H1 (cell line): ENCODE results near the gene GREB1L. TPM values are rescaled to one million over a fixed set of nuclear protein-coding genes. Genes with fewer than 3 reads are reported as not detected.

Experiments used
- CTCF ChIA-PET: fragments of 300-600 bp; sonication (Branson Sonifier 250); formaldehyde crosslinking; loops from one replicate; lab custom pipeline; 2021; ENCODE audit not compliant: partially characterized antibody; lab: Charles Lee
- POLR2A ChIA-PET: fragments of 300-600 bp; sonication (Branson Sonifier 250); formaldehyde crosslinking; loops from one replicate; lab custom pipeline; 2021; ENCODE audit warnings: inconsistent platforms; ENCODE audit not compliant: partially characterized antibody; lab: Charles Lee
- DNase-seq, 2 experiments: peaks; one replicate each; pipeline versions ENCODE4 v3.0.0 to v3.0.0-alpha.2; 2010 to 2022; ENCODE audit warnings: low spot score in 2 of 2, low read depth in 1 of 2, mixed read lengths in 1 of 2
- FAIRE-seq: peaks from 2 replicates; lab custom pipeline; 2011; peaks lifted over from hg19 to GRCh38; lab: Jason Lieb, UNC
- H2AFZ ChIP-seq: 2 replicates; pipeline ENCODE4 v1.8.1; 2012; ENCODE audit warnings: low read length, inconsistent platforms
- H2AK5ac ChIP-seq: 2 replicates; pipeline ENCODE4 v1.6.1; 2013; ENCODE audit warnings: low read depth, low read length
- H2BK120ac ChIP-seq: replicated peaks from 2 replicates; pipeline ENCODE3; 2013; ENCODE audit warnings: low read depth, low read length, inconsistent platforms
- H2BK12ac ChIP-seq: 2 replicates; pipeline ENCODE4 v1.6.1; 2013; ENCODE audit warnings: low read depth, low read length
- H2BK15ac ChIP-seq: 2 replicates; pipeline ENCODE4 v1.6.1; 2013; ENCODE audit warnings: low read length
- H2BK20ac ChIP-seq: 2 replicates; pipeline ENCODE4 v1.6.1; 2013; ENCODE audit warnings: low read length
- H2BK5ac ChIP-seq: 2 replicates; pipeline ENCODE4 v1.6.1; 2013; ENCODE audit warnings: low read depth, low read length
- H3K14ac ChIP-seq: 2 replicates; pipeline ENCODE4 v1.6.1; 2013; ENCODE audit warnings: inconsistent platforms; ENCODE audit not compliant: insufficient read length
- H3K18ac ChIP-seq: 2 replicates; pipeline ENCODE4 v1.6.1; 2013; ENCODE audit warnings: low read length; ENCODE audit errors: extremely low read depth
- H3K23ac ChIP-seq: 2 replicates; pipeline ENCODE4 v1.6.1; 2013; ENCODE audit warnings: inconsistent platforms; ENCODE audit not compliant: insufficient read length
- H3K23me2 ChIP-seq: 2 replicates; pipeline ENCODE4 v1.6.1; 2013; ENCODE audit warnings: low read depth, low read length
- H3K27ac ChIP-seq: 2 replicates; pipeline ENCODE4 v1.6.1; 2011; ENCODE audit warnings: low read depth, low read length, inconsistent platforms
- H3K27me3 ChIP-seq, 4 experiments: replicated peaks in 1 of 4; 1 replicate in 1 of 4; 2 replicates in 3 of 4; pipeline versions ENCODE4 v1.6.1 to v1.8.1; 2011 to 2013; ENCODE audit warnings: low read length in 3 of 4, mild to moderate bottlenecking in 3 of 4, inconsistent platforms in 2 of 4, mixed read lengths in 2 of 4, moderate library complexity in 1 of 4; ENCODE audit not compliant: control insufficient read depth in 3 of 4, insufficient read depth in 3 of 4; ENCODE audit errors: extremely low read depth in 1 of 4
- H3K36me3 ChIP-seq, 4 experiments: 2 replicates each; pipeline versions ENCODE4 v1.6.1 to v1.8.1; 2011 to 2013; ENCODE audit warnings: mild to moderate bottlenecking in 4 of 4, low read length in 3 of 4, moderate library complexity in 2 of 4, control low read depth in 1 of 4, inconsistent platforms in 1 of 4; ENCODE audit not compliant: insufficient read depth in 4 of 4, control insufficient read depth in 2 of 4
- H3K4ac ChIP-seq: replicated peaks from 2 replicates; pipeline ENCODE3; 2013; ENCODE audit warnings: low read length, low read depth, mixed read lengths, inconsistent platforms; ENCODE audit not compliant: insufficient read length
- H3K4me1 ChIP-seq, 4 experiments: replicated peaks in 1 of 4; 1 replicate in 1 of 4; 2 replicates in 3 of 4; pipeline versions ENCODE4 v1.6.1 to v1.8.1; 2011 to 2013; ENCODE audit warnings: low read length in 3 of 4, inconsistent platforms in 2 of 4, mixed read lengths in 1 of 4; ENCODE audit not compliant: insufficient read depth in 4 of 4, control insufficient read depth in 3 of 4
- H3K4me2 ChIP-seq, 2 experiments: 2 replicates each; pipeline versions ENCODE4 v1.6.1 to v1.8.1; 2011 to 2013; ENCODE audit warnings: low read depth in 2 of 2, low read length in 2 of 2, control low read depth in 1 of 2, inconsistent platforms in 1 of 2, mild to moderate bottlenecking in 1 of 2; ENCODE audit not compliant: insufficient read depth in 1 of 2
- H3K4me3 ChIP-seq, 4 experiments: fragments of 200-600, 300-600 bp in 1 of 4; sonication (generic), shearing (Covaris generic), sonication (Bioruptor Twin) in 1 of 4; 2 replicates each; pipeline versions ENCODE4 v1.5.1 to v1.8.1; 2011 to 2016; ENCODE audit warnings: low read length in 4 of 4, low read depth in 3 of 4, control low read depth in 2 of 4, inconsistent platforms in 2 of 4, mild to moderate bottlenecking in 2 of 4, mixed read lengths in 1 of 4, moderate library complexity in 1 of 4; ENCODE audit not compliant: insufficient read depth in 2 of 4; ENCODE audit errors: extremely low read depth in 1 of 4
- H3K56ac ChIP-seq: replicated peaks from 2 replicates; pipeline ENCODE3; 2013; ENCODE audit warnings: low read depth, mild to moderate bottlenecking, mixed read lengths, low read length, inconsistent platforms; ENCODE audit not compliant: insufficient read length
- H3K79me1 ChIP-seq: 2 replicates; pipeline ENCODE4 v1.6.1; 2013; ENCODE audit warnings: low read depth, low read length, control low read depth
- H3K79me2 ChIP-seq, 2 experiments: 2 replicates each; pipeline versions ENCODE4 v1.6.1 to v1.8.1; 2012 to 2013; ENCODE audit warnings: low read length in 2 of 2, mild to moderate bottlenecking in 2 of 2, inconsistent platforms in 1 of 2; ENCODE audit not compliant: insufficient read depth in 2 of 2, control insufficient read depth in 1 of 2
- H3K9ac ChIP-seq, 4 experiments: replicated peaks in 1 of 4; 1 replicate in 1 of 4; 2 replicates in 3 of 4; pipeline versions ENCODE4 v1.6.1 to v1.8.1; 2011 to 2013; ENCODE audit warnings: low read depth in 3 of 4, low read length in 3 of 4, control low read depth in 2 of 4, mild to moderate bottlenecking in 2 of 4, moderate library complexity in 2 of 4, inconsistent platforms in 1 of 4; ENCODE audit errors: extremely low read depth in 1 of 4
- H3K9me3 ChIP-seq, 2 experiments: 2 replicates each; pipeline versions ENCODE4 v1.6.1 to v1.8.1; 2012 to 2013; ENCODE audit warnings: mild to moderate bottlenecking in 2 of 2, moderate library complexity in 2 of 2, control low read depth in 1 of 2, inconsistent platforms in 1 of 2, low read depth in 1 of 2, low read length in 1 of 2, mixed read lengths in 1 of 2; ENCODE audit not compliant: insufficient read depth in 2 of 2
- H4K20me1 ChIP-seq, 2 experiments: replicated peaks in 1 of 2; 2 replicates each; pipeline versions ENCODE3 to v1.8.1; 2011 to 2013; ENCODE audit warnings: inconsistent platforms in 2 of 2, low read length in 2 of 2, mild to moderate bottlenecking in 1 of 2; ENCODE audit not compliant: insufficient read depth in 2 of 2, control insufficient read depth in 1 of 2
- H4K5ac ChIP-seq: 2 replicates; pipeline ENCODE4 v1.6.1; 2013; ENCODE audit warnings: low read length, low read depth, mixed read lengths, inconsistent platforms; ENCODE audit not compliant: insufficient read length
- H4K8ac ChIP-seq: 2 replicates; pipeline ENCODE4 v1.8.0; 2013; ENCODE audit warnings: mild to moderate bottlenecking, moderate library complexity, low read length, inconsistent platforms; ENCODE audit not compliant: insufficient read depth; ENCODE audit errors: extremely low read depth
- H4K91ac ChIP-seq: replicated peaks from 2 replicates; pipeline ENCODE3; 2013; ENCODE audit warnings: low read length, mixed read lengths, inconsistent platforms; ENCODE audit not compliant: insufficient read length
- ASH2L ChIP-seq: fragments of 200-600, 300-600 bp; sonication (generic); IDR thresholded peaks from one replicate; pipeline ENCODE4 v1.7.1; 2017; ENCODE audit warnings: low read length
- ATF3 ChIP-seq: IDR thresholded peaks from 2 replicates; pipeline ENCODE4 v1.6.1; 2011; ENCODE audit warnings: low read depth, mild to moderate bottlenecking, low read length; ENCODE audit not compliant: insufficient read depth
- CBX8 ChIP-seq: fragments of 300-800, 300-1000 bp; sonication (generic); IDR thresholded peaks from 2 replicates; pipeline ENCODE4 v1.7.1; 2016; ENCODE audit warnings: low read depth, low read length, borderline replicate concordance
- FOSL1 ChIP-seq: IDR thresholded peaks from 2 replicates; pipeline ENCODE4 v1.6.1; 2011; ENCODE audit warnings: mild to moderate bottlenecking, low read depth, low read length, moderate library complexity; ENCODE audit not compliant: insufficient read depth
- GABPA ChIP-seq: IDR thresholded peaks from 2 replicates; pipeline ENCODE4 v1.6.1; 2011; ENCODE audit warnings: mild to moderate bottlenecking, low read length, moderate library complexity, borderline replicate concordance; ENCODE audit not compliant: insufficient read depth
- HDAC2 ChIP-seq, 2 experiments: fragments of 300-600 bp in 1 of 2; sonication (generic) in 1 of 2; IDR thresholded peaks; 2 replicates each; pipeline ENCODE4 v1.6.1; 2011 to 2012; ENCODE audit warnings: low read depth in 2 of 2, low read length in 2 of 2, mild to moderate bottlenecking in 2 of 2, moderate library complexity in 2 of 2, borderline replicate concordance in 1 of 2, inconsistent platforms in 1 of 2
- JUND ChIP-seq: IDR thresholded peaks from 2 replicates; pipeline ENCODE4 v1.6.1; 2011; ENCODE audit warnings: mild to moderate bottlenecking, improper control_type of control experiment, low read length
- MAFK ChIP-seq: IDR thresholded peaks from 2 replicates; pipeline ENCODE4 v1.6.1; 2012; ENCODE audit warnings: low read depth, mild to moderate bottlenecking, improper control_type of control experiment, low read length
- PHF8 ChIP-seq: fragments of 200-600 bp; sonication (generic); conservative IDR thresholded peaks from 2 replicates; pipeline ENCODE4 v1.7.1; 2012; ENCODE audit warnings: low read depth, mild to moderate bottlenecking, inconsistent platforms, low read length, moderate library complexity
- RXRA ChIP-seq: IDR thresholded peaks from 2 replicates; pipeline ENCODE4 v1.6.1; 2011; ENCODE audit warnings: low read depth, mild to moderate bottlenecking, low read length, moderate library complexity; ENCODE audit not compliant: insufficient read depth
- SP1 ChIP-seq: IDR thresholded peaks from 2 replicates; pipeline ENCODE4 v1.6.1; 2011; ENCODE audit warnings: low read depth, low read length
- SP4 ChIP-seq: IDR thresholded peaks from 2 replicates; pipeline ENCODE4 v1.6.1; 2012; ENCODE audit warnings: low read length, inconsistent platforms
- SUZ12 ChIP-seq: fragments of 200-600 bp; sonication (generic); IDR thresholded peaks from 2 replicates; pipeline ENCODE4 v1.6.1; 2012; ENCODE audit warnings: mild to moderate bottlenecking, inconsistent platforms, low read length, moderate library complexity, mixed read lengths
- TAF1 ChIP-seq: IDR thresholded peaks from 2 replicates; pipeline ENCODE4 v1.6.1; 2011; ENCODE audit warnings: mild to moderate bottlenecking, low read depth, low read length
- TEAD4 ChIP-seq: IDR thresholded peaks from 2 replicates; pipeline ENCODE4 v1.6.1; 2012; ENCODE audit warnings: low read depth, low read length, inconsistent platforms, mixed read lengths
- WGBS, 2 experiments: shearing (Covaris generic) in 1 of 2; methylation state at CpG; one replicate each; pipeline versions ENCODE4 v1.1.6 to v1.1.7; 2013 to 2015; ENCODE audit warnings: low lambda C conversion rate in 2 of 2, mixed read lengths in 2 of 2, inconsistent platforms in 1 of 2, low coverage in 1 of 2, missing lambda C conversion rate in 1 of 2; ENCODE audit not compliant: insufficient replicate concordance in 2 of 2, insufficient coverage in 1 of 2, insufficient read length in 1 of 2; ENCODE audit errors: extremely low coverage in 1 of 2, missing lambda C conversion rate in 1 of 2; 5-methylcytosine and 5-hydroxymethylcytosine counted together
- polyA plus RNA-seq, 7 experiments: library from polyadenylated mRNA; depleted of rRNA in 3 of 7; stranded (reverse) in 5 of 7; unstranded in 2 of 7; fragments of >200 nt in 5 of 7; fragments of 200-250 nt in 2 of 7; gene quantifications; 1 replicate in 5 of 7; 2 replicates in 1 of 7; 4 replicates in 1 of 7; pipeline versions ENCODE4 v1.2.1 to v1.2.3, GENCODE V29; 2011 to 2013; ENCODE audit warnings: missing spikeins in 2 of 7, mixed read lengths in 2 of 7
- total RNA-seq: library from RNA; stranded (reverse); fragmentation: NEBNext Ultra II Directional; extraction: Animal tissue kit (Norgen Biotek cat#: 25700); gene quantifications from 2 replicates; pipeline ENCODE4 v1.2.1, GENCODE V29; 2021

Gene GREB1L
- total and polyA plus RNA-seq, 2 of the 8 experiments (the other 6 are each of a cell fraction or from before 2014, with no cell fraction given), result 0.34 to 1.6 TPM

GRCh38 chr18:21192308-21192624, 49.8 kb upstream of the GREB1L start:
- CTCF ChIA-PET, result interaction anchor here (0.7 to 2.5 kb wide), 30 partner anchors 11 to 385 kb away, joined by 3 to 14 read pairs (median 4); no protein-coding TSS in a partner anchor
- no peaks in the 10 kb centered on the region for H3K9me3 ChIP-seq
- no peak overlapping the region for H2BK5ac ChIP-seq
- DNase-seq (no peak), FAIRE-seq (no peak)
- H3K4me2 ChIP-seq, result no peak overlapping the region
- no peak overlapping the region for H2BK120ac ChIP-seq
- no peak overlapping the region for H2AK5ac ChIP-seq
- no peak overlapping the region for H3K18ac ChIP-seq
- H4K8ac ChIP-seq, result no peak overlapping the region
- no peaks in the 10 kb centered on the region for H3K36me3 ChIP-seq
- no peaks in the 10 kb centered on the region for H3K27me3 ChIP-seq
- H3K56ac ChIP-seq, result no peak overlapping the region
- H3K23me2 ChIP-seq, result no peaks in the 10 kb centered on the region
- no peak overlapping the region for H3K9ac ChIP-seq
- no peak overlapping the region for H2BK12ac ChIP-seq
- no peaks in the 10 kb centered on the region for H3K79me2 ChIP-seq
- no peaks in the 10 kb centered on the region for H3K79me1 ChIP-seq
- H3K27ac ChIP-seq, result no peak overlapping the region
- H4K20me1 ChIP-seq, result no peaks in the 10 kb centered on the region
- H3K14ac ChIP-seq, result no peak overlapping the region
- no peak overlapping the region for H2BK20ac ChIP-seq
- 92% methylated on average over 5 of the region's 5 CpGs; no CpG with 5 or more reads in 1 of the 2 experiments for WGBS, 2 experiments
- H2BK15ac ChIP-seq, result no peak overlapping the region
- no peaks in the 10 kb centered on the region for H3K4me1 ChIP-seq
- H2AFZ ChIP-seq, result no peak overlapping the region
- no peak overlapping the region for H4K5ac ChIP-seq
- no peak overlapping the region for H3K4me3 ChIP-seq
- no peak overlapping the region for H4K91ac ChIP-seq
- POLR2A ChIA-PET, result no interaction called here
- H3K23ac ChIP-seq, result no peak overlapping the region
- no peak overlapping the region for H3K4ac ChIP-seq
- TF ChIP-seq TAF1 (no peak), HDAC2 (IDR thresholded peaks at IDR 0.05; ENCODE audit: borderline replicate concordance in 1 of 2, low read depth in 2 of 2, low read length in 2 of 2) (no peak), ASH2L (no peak), SUZ12 (no peak), SP4 (no peak), MAFK (no peak), ATF3 (no peak), SP1 (no peak), GABPA (no peak), CBX8 (no peak), PHF8 (no peak), FOSL1 (no peak), RXRA (no peak), TEAD4 (no peak), JUND (no peak)
